GM12878 (cell line): Measurements from ENCODE around the gene SERPING1. TPM values are rescaled to one million over a fixed set of nuclear protein-coding genes. Genes with fewer than 3 reads are reported as not detected.

ENCODE experiments used
- ATAC-seq: fragments of 200-7000 bp; cut with Tn5 transposase; 3 replicates; pipeline ENCODE4 v1.9.1; 2020; ENCODE audit warnings: mild to moderate bottlenecking, moderate library complexity
- BruUV-seq: library from RNA; stranded (reverse); fragments of 400-500 nt; replicated peaks from 2 replicates; lab custom pipeline; 2021; lab: Mats Ljungman, UMichigan
- CTCF ChIA-PET: fragments of 300-600 bp; sonication (Branson Sonifier 250); formaldehyde crosslinking; extraction: SDS; loops from one replicate; lab custom pipeline; 2021; ENCODE audit warnings: inconsistent platforms; lab: Yijun Ruan, JAX
- POLR2A ChIA-PET: fragments of 350-600 bp; formaldehyde crosslinking; extraction: SDS; loops from one replicate; lab custom pipeline; 2021; ENCODE audit warnings: inconsistent platforms; lab: Charles Lee
- RAD21 ChIA-PET: fragments of 300-600 bp; sonication (Branson Sonifier 250); formaldehyde crosslinking; loops from one replicate; lab custom pipeline; 2023; ENCODE audit warnings: antibody characterized with exemption; ENCODE audit not compliant: unreplicated experiment; lab: Charles Lee
- SMC1A ChIA-PET: fragments of 300-600 bp; sonication (Branson Sonifier 250); formaldehyde crosslinking; loops from one replicate; lab custom pipeline; 2023; ENCODE audit not compliant: unreplicated experiment, uncharacterized antibody; lab: Charles Lee
- DNase-seq: peaks from one replicate; pipeline ENCODE4 v3.0.0-alpha.2; 2011; ENCODE audit warnings: low read depth, low spot score
- FAIRE-seq: peaks from 3 replicates; lab custom pipeline; 2011; peaks lifted over from hg19 to GRCh38; lab: Jason Lieb, UNC
- H2AFZ ChIP-seq: 2 replicates; pipeline ENCODE4 v1.6.0; 2011; ENCODE audit warnings: low read depth, low read length, control low read depth; ENCODE audit not compliant: control insufficient read depth
- H3K27ac ChIP-seq: 2 replicates; pipeline ENCODE4 v1.5.1; 2011; ENCODE audit warnings: control low read depth; ENCODE audit not compliant: control insufficient read depth, insufficient read depth
- H3K27me3 ChIP-seq, 2 experiments: replicated peaks in 1 of 2; 2 replicates each; pipeline versions ENCODE4 v1.6.0 to v1.6.1; 2011; ENCODE audit warnings: low read length in 1 of 2; ENCODE audit not compliant: control insufficient read depth in 2 of 2, insufficient read depth in 2 of 2
- H3K36me3 ChIP-seq, 2 experiments: 2 replicates each; pipeline ENCODE4 v1.5.1; 2011; ENCODE audit warnings: low read length in 1 of 2; ENCODE audit not compliant: control insufficient read depth in 2 of 2, insufficient read depth in 2 of 2
- H3K4me1 ChIP-seq: 2 replicates; pipeline ENCODE4 v1.6.1; 2011; ENCODE audit warnings: mild to moderate bottlenecking, low read length, moderate library complexity, mixed read lengths; ENCODE audit not compliant: control insufficient read depth, insufficient read depth
- H3K4me2 ChIP-seq: 2 replicates; pipeline ENCODE4 v1.6.0; 2011; ENCODE audit warnings: control low read depth; ENCODE audit not compliant: control insufficient read depth, insufficient read depth
- H3K4me3 ChIP-seq: fragments of 200-600 bp; sonication (generic); 2 replicates; pipeline ENCODE4 v1.5.1; 2016
- H3K79me2 ChIP-seq: 2 replicates; pipeline ENCODE4 v1.6.0; 2011; ENCODE audit warnings: low read length; ENCODE audit not compliant: control insufficient read depth, insufficient read depth
- H3K9ac ChIP-seq: 2 replicates; pipeline ENCODE4 v1.8.0; 2011; ENCODE audit warnings: low read length, control low read depth, mixed read lengths; ENCODE audit not compliant: control insufficient read depth, insufficient read depth
- H3K9me3 ChIP-seq: replicated peaks from 3 replicates; pipeline ENCODE4 v1.5.1; 2011; ENCODE audit warnings: mild to moderate bottlenecking, low read length; ENCODE audit not compliant: control insufficient read depth, insufficient read depth
- H4K20me1 ChIP-seq: 2 replicates; pipeline ENCODE4 v1.6.0; 2011; ENCODE audit not compliant: control insufficient read depth, insufficient read depth
- DPF2 ChIP-seq: fragments of 450-650 bp; IDR thresholded peaks from 2 replicates; pipeline ENCODE4 v1.6.1; 2017; ENCODE audit warnings: mild to moderate bottlenecking
- IKZF1 ChIP-seq: fragments of 450-650 bp; conservative IDR thresholded peaks from 2 replicates; pipeline ENCODE4 v1.6.1; 2017; ENCODE audit warnings: antibody characterized with exemption, mild to moderate bottlenecking
- NFIC ChIP-seq: IDR thresholded peaks from 2 replicates; pipeline ENCODE4 v1.6.1; 2012; ENCODE audit warnings: low read depth, mild to moderate bottlenecking, inconsistent platforms, low read length, moderate library complexity
- NFYB ChIP-seq: IDR thresholded peaks from 2 replicates; pipeline ENCODE4 v1.6.1; 2011; ENCODE audit warnings: low read depth, mild to moderate bottlenecking, low read length, improper control_type of control experiment, moderate library complexity; ENCODE audit not compliant: insufficient read depth
- YY1 ChIP-seq: IDR thresholded peaks from 2 replicates; pipeline ENCODE4 v1.6.1; 2011; ENCODE audit warnings: low read depth, mild to moderate bottlenecking, low read length
- ZNF217 ChIP-seq: fragments of 450-650 bp; IDR thresholded peaks from 2 replicates; pipeline ENCODE4 v1.6.1; 2017; ENCODE audit warnings: antibody characterized with exemption, mild to moderate bottlenecking
- ZNF274 ChIP-seq: IDR thresholded peaks from one replicate; pipeline ENCODE4 v1.8.0; 2011; ENCODE audit not compliant: insufficient read length, insufficient read depth
- WGBS: methylation state at CpG from one replicate; pipeline ENCODE4 v1.1.6; 2016; ENCODE audit warnings: low lambda C conversion rate; ENCODE audit not compliant: insufficient replicate concordance, insufficient coverage; ENCODE audit errors: missing lambda C conversion rate; 5-methylcytosine and 5-hydroxymethylcytosine counted together
- in situ Hi-C: fragments of 300-500 bp; cut with MboI; formaldehyde crosslinking; loops from 9 replicates; pipeline ENCODE4 v1.14.3; 2018; ENCODE audit warnings: mixed read lengths
- intact Hi-C: fragments of 100-400 bp; cut with micrococcal nuclease; formaldehyde crosslinking; loops from one replicate; pipeline ENCODE4 v1.14.2; 2022; ENCODE audit not compliant: unreplicated experiment
- polyA plus RNA-seq, 11 experiments: library from polyadenylated mRNA; depleted of rRNA in 4 of 11; unstranded in 6 of 11; stranded (reverse) in 5 of 11; fragments of >200 nt; fragmentation: Nextera tagmentation in 4 of 11; fragmentation: Illumina TruSeq in 1 of 11; extraction: Ambion mirVana in 4 of 11; extraction: Trizol in 1 of 11; gene quantifications; 1 replicate in 1 of 11; 2 replicates in 10 of 11; pipeline versions ENCODE4 v1.2.1 to v1.2.3, GENCODE V29; 2011 to 2016; ENCODE audit warnings: inconsistent platforms in 2 of 11, missing spikeins in 2 of 11, low read depth in 1 of 11
- total RNA-seq, 4 experiments: library from RNA; depleted of rRNA in 3 of 4; stranded (reverse); fragments of >200 nt in 3 of 4; fragmentation: Illumina TruSeq in 1 of 4; extraction: Trizol in 1 of 4; gene quantifications; 2 replicates each; pipeline versions ENCODE4 v1.2.1 to v1.2.3, GENCODE V29; 2013 to 2021
- TF ChIP-seq, protein P1 (sequence below): fragments of 450-650 bp; formaldehyde crosslinking; IDR thresholded peaks from 2 replicates; pipeline ENCODE4 v1.4.0; 2020; ENCODE audit warnings: mild to moderate bottlenecking, moderate library complexity
- TF ChIP-seq, protein P2 (sequence below): fragments of 450-650 bp; IDR thresholded peaks from 2 replicates; pipeline ENCODE4 v1.6.1; 2017; ENCODE audit warnings: mild to moderate bottlenecking, moderate library complexity
- TF ChIP-seq, protein P3 (sequence below): fragments of 450-650 bp; IDR thresholded peaks from 2 replicates; pipeline ENCODE4 v1.6.1; 2017; ENCODE audit warnings: borderline replicate concordance
- TF ChIP-seq, protein P4 (sequence below): fragments of 450-650 bp; IDR thresholded peaks from 2 replicates; pipeline ENCODE4 v1.6.1; 2017; ENCODE audit warnings: low read depth, mild to moderate bottlenecking, moderate library complexity

SERPING1 gene
- total and polyA plus RNA-seq, 10 of the 15 experiments (the other 5 are each of a cell fraction or from before 2014, with no cell fraction given), result 0.24 to 1.4 TPM; not detected in 8

DNA sequence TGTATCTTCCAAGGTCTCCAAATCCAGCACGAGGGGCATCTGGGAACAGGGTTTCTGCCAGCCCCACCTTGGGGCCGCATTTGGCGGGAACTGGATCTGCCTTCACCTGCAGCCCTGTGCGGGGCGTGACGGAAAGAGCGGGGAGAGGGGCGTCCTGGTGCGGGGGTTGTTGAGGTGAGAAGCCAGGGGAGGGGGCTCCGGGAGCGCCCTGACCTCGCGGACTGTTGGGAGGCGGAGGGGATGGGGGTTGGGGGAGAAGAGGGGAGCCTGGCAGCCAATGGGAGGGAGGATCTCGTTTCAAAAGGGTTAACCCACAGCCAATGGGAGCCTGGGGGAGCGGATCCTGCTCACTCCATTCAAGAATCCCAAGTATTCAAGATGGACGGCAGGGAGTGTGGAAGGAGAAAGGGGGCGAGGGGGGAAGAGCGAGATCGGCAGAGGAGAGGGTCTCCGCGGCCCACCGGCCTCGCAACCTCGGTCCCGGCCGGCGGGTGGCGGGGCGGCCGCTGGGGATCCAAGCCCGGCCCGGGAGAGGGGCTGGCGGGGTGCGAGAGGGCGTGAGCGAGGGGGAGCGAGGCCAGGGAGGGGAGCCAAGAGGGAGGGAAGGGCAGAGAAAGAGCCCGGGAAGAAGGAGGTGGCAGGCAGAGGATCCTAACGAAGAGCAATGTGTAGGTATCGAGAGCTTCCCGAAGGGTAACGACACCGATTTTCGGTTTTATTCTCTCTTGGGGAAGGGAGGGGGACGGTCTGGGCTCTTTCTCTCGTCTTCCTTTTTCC is 40.7 kb downstream of the SERPING1 start:
- Histone ChIP-seq H3K27ac (no peak overlapping the region), H3K4me2 (peak overlapping the region; percentile 84), H3K79me2 (no peaks in the 10 kb centered on the region), H3K9ac (peak overlapping the region; percentile 57), H4K20me1 (no peaks in the 10 kb centered on the region), H3K4me1 (peaks cover 9% of the 10 kb centered on the region; the same call in 1 of the 2 replicates), H3K27me3 (no peaks in the 10 kb centered on the region; a peak in 1 of 4 replicates), H2AFZ (peak overlapping the region; percentile 69), H3K9me3 (no peaks in the 10 kb centered on the region), H3K4me3 (peak overlapping the region; percentile 82), H3K36me3 (no peaks in the 10 kb centered on the region)
- ChIA-PET CTCF (interaction anchor here (0.6 to 13.9 kb wide), 6 partner anchors 67 to 290 kb away, joined by 3 to 319 read pairs (median 104); partner anchors contain the start of genes RTN4RL2, TIMM10 and UBE2L6), SMC1A (interaction anchor here (1.0 kb wide), 1 partner anchor 70 kb away, joined by 3 read pairs; no protein-coding TSS in a partner anchor), POLR2A (interaction anchor here (2.1 kb wide), 1 partner anchor 11 kb away, joined by 10 read pairs; no protein-coding TSS in a partner anchor), RAD21 (interaction anchor here (3.7 to 5.2 kb wide), 2 partner anchors 70 to 293 kb away, joined by 17 to 83 read pairs; partner anchors contain the start of gene UBE2L6)
- in situ Hi-C loops, result no loop called here
- DNase-seq (no peak), ATAC-seq (peak; percentile 41), FAIRE-seq (peak; percentile 75)
- no TSS peak for BruUV-seq
- 12% methylated on average over 32 of the region's 47 CpGs for WGBS
- TF ChIP-seq, protein P1, sequence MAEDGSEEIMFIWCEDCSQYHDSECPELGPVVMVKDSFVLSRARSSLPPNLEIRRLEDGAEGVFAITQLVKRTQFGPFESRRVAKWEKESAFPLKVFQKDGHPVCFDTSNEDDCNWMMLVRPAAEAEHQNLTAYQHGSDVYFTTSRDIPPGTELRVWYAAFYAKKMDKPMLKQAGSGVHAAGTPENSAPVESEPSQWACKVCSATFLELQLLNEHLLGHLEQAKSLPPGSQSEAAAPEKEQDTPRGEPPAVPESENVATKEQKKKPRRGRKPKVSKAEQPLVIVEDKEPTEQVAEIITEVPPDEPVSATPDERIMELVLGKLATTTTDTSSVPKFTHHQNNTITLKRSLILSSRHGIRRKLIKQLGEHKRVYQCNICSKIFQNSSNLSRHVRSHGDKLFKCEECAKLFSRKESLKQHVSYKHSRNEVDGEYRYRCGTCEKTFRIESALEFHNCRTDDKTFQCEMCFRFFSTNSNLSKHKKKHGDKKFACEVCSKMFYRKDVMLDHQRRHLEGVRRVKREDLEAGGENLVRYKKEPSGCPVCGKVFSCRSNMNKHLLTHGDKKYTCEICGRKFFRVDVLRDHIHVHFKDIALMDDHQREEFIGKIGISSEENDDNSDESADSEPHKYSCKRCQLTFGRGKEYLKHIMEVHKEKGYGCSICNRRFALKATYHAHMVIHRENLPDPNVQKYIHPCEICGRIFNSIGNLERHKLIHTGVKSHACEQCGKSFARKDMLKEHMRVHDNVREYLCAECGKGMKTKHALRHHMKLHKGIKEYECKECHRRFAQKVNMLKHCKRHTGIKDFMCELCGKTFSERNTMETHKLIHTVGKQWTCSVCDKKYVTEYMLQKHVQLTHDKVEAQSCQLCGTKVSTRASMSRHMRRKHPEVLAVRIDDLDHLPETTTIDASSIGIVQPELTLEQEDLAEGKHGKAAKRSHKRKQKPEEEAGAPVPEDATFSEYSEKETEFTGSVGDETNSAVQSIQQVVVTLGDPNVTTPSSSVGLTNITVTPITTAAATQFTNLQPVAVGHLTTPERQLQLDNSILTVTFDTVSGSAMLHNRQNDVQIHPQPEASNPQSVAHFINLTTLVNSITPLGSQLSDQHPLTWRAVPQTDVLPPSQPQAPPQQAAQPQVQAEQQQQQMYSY (CRISPR knock-in tag), result no peak
- peak; percentile 20; the same call in 1 of the 2 replicates for TF ChIP-seq IKZF1
- TF ChIP-seq, protein P2, sequence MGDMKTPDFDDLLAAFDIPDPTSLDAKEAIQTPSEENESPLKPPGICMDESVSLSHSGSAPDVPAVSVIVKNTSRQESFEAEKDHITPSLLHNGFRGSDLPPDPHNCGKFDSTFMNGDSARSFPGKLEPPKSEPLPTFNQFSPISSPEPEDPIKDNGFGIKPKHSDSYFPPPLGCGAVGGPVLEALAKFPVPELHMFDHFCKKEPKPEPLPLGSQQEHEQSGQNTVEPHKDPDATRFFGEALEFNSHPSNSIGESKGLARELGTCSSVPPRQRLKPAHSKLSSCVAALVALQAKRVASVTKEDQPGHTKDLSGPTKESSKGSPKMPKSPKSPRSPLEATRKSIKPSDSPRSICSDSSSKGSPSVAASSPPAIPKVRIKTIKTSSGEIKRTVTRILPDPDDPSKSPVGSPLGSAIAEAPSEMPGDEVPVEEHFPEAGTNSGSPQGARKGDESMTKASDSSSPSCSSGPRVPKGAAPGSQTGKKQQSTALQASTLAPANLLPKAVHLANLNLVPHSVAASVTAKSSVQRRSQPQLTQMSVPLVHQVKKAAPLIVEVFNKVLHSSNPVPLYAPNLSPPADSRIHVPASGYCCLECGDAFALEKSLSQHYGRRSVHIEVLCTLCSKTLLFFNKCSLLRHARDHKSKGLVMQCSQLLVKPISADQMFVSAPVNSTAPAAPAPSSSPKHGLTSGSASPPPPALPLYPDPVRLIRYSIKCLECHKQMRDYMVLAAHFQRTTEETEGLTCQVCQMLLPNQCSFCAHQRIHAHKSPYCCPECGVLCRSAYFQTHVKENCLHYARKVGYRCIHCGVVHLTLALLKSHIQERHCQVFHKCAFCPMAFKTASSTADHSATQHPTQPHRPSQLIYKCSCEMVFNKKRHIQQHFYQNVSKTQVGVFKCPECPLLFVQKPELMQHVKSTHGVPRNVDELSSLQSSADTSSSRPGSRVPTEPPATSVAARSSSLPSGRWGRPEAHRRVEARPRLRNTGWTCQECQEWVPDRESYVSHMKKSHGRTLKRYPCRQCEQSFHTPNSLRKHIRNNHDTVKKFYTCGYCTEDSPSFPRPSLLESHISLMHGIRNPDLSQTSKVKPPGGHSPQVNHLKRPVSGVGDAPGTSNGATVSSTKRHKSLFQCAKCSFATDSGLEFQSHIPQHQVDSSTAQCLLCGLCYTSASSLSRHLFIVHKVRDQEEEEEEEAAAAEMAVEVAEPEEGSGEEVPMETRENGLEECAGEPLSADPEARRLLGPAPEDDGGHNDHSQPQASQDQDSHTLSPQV, result no peak
- peak; percentile 55; the same call in 1 of the 2 replicates for TF ChIP-seq YY1
- TF ChIP-seq ZNF217, result no peak
- no peak for TF ChIP-seq NFIC
- TF ChIP-seq, protein P3, sequence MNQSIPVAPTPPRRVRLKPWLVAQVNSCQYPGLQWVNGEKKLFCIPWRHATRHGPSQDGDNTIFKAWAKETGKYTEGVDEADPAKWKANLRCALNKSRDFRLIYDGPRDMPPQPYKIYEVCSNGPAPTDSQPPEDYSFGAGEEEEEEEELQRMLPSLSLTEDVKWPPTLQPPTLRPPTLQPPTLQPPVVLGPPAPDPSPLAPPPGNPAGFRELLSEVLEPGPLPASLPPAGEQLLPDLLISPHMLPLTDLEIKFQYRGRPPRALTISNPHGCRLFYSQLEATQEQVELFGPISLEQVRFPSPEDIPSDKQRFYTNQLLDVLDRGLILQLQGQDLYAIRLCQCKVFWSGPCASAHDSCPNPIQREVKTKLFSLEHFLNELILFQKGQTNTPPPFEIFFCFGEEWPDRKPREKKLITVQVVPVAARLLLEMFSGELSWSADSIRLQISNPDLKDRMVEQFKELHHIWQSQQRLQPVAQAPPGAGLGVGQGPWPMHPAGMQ, result no peak
- TF ChIP-seq DPF2, result no peak
- peak; percentile 51; the same call in 1 of the 2 replicates for TF ChIP-seq NFYB
- TF ChIP-seq, protein P4, sequence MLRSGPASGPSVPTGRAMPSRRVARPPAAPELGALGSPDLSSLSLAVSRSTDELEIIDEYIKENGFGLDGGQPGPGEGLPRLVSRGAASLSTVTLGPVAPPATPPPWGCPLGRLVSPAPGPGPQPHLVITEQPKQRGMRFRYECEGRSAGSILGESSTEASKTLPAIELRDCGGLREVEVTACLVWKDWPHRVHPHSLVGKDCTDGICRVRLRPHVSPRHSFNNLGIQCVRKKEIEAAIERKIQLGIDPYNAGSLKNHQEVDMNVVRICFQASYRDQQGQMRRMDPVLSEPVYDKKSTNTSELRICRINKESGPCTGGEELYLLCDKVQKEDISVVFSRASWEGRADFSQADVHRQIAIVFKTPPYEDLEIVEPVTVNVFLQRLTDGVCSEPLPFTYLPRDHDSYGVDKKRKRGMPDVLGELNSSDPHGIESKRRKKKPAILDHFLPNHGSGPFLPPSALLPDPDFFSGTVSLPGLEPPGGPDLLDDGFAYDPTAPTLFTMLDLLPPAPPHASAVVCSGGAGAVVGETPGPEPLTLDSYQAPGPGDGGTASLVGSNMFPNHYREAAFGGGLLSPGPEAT, result no peak
- TF ChIP-seq ZNF274, result no peak
- intact Hi-C loops, result no loop called here
